Thoracic aorta (tissue), 2 donors: Measurements from ENCODE around the gene HID1. TPM values are rescaled to one million over a fixed set of nuclear protein-coding genes. Genes with fewer than 3 reads are reported as not detected.
A peak's percentile ranks its signal among the peaks of the same experiment; 100 is the strongest.

ENCODE experiments used
- ATAC-seq: fragments of 150-250 bp; one replicate; pipeline ENCODE4 v1.8.0; 2017; ENCODE audit warnings: low read depth; ENCODE audit not compliant: insufficient number of reproducible peaks, low FRiP score
- DNase-seq: peaks from one replicate; pipeline ENCODE4 v3.0.0-alpha.2; 2020; ENCODE audit warnings: low spot score
- H3K27ac ChIP-seq, 2 donors: fragments of 200-600 bp; sonication (generic); 1 replicate in 1 of 2; 2 replicates in 1 of 2; pipeline ENCODE4 v1.5.1; 2016; ENCODE audit warnings: mild to moderate bottlenecking in 2 of 2, moderate library complexity in 2 of 2
- H3K27me3 ChIP-seq: fragments of 200-600 bp; sonication (generic); replicated peaks from 2 replicates; pipeline ENCODE4 v1.6.0; 2016; ENCODE audit warnings: mild to moderate bottlenecking; ENCODE audit not compliant: insufficient read depth
- H3K36me3 ChIP-seq: fragments of 200-600 bp; sonication (generic); one replicate; pipeline ENCODE4 v1.5.1; 2016
- H3K4me1 ChIP-seq, 2 donors: fragments of 200-600 bp; sonication (generic); 1 replicate in 1 of 2; 2 replicates in 1 of 2; pipeline versions ENCODE4 v1.5.1 to v1.6.0; 2016; ENCODE audit warnings: low read depth in 2 of 2, mild to moderate bottlenecking in 1 of 2; ENCODE audit not compliant: control insufficient read depth in 1 of 2
- H3K4me3 ChIP-seq: fragments of 200-600 bp; sonication (generic); 2 replicates; pipeline ENCODE4 v1.5.1; 2016; ENCODE audit warnings: mild to moderate bottlenecking
- H3K9me3 ChIP-seq: fragments of 200-600 bp; sonication (generic); 2 replicates; pipeline ENCODE4 v1.5.1; 2016
- CTCF ChIP-seq: fragments of 200-600 bp; sonication (generic); IDR thresholded peaks from one replicate; pipeline ENCODE4 v1.5.1; 2019; ENCODE audit warnings: antibody characterized with exemption
- total RNA-seq, 2 donors: library from RNA; depleted of rRNA; stranded (reverse); fragments of >200 nt; gene quantifications; one replicate each; pipeline versions ENCODE4 v1.1.0 to v1.2.3, GENCODE V29; 2016

The HID1 gene
- total RNA-seq, 2 donors from 2014 or later: 14.3 to 14.8 TPM

DNA sequence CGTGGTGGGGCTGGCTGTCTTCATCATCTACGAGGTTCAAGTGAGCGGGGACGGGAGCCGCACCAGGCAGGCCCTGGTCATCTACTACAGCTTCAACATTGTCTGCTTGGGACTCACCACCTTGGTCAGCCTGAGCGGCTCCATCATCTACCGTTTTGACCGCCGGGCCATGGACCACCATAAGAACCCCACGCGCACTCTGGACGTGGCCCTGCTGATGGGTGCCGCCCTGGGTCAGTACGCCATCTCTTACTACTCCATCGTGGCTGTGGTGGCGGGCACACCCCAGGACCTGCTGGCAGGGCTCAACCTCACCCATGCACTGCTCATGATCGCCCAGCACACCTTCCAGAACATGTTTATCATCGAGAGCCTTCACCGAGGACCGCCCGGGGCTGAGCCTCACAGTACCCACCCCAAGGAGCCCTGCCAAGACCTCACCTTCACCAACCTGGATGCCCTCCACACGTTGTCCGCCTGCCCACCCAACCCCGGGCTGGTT lies 42.0 kb downstream of the HID1 start:
- H3K36me3 ChIP-seq: no peaks in the 10 kb centered on the region
- no peaks in the 10 kb centered on the region for H3K9me3 ChIP-seq
- H3K4me1 ChIP-seq: peaks cover 0 to 3% of the 10 kb centered on the region in 2 donors
- TF ChIP-seq CTCF: no peak
- ATAC-seq (no peak), DNase-seq (no peak)
- H3K4me3 ChIP-seq: no peak overlapping the region
- no peaks in the 10 kb centered on the region for H3K27me3 ChIP-seq
- no peak overlapping the region for H3K27ac ChIP-seq

- ATAC-seq: no peak
- no peak overlapping the region for H3K27ac ChIP-seq
- no peaks in the 10 kb centered on the region for H3K36me3 ChIP-seq
- no peaks in the 10 kb centered on the region for H3K9me3 ChIP-seq
- peaks cover 10 to 11% of the 10 kb centered on the region in 2 donors for H3K4me1 ChIP-seq
- no peak for TF ChIP-seq CTCF
- peaks cover 3% of the 10 kb centered on the region for H3K27me3 ChIP-seq
- DNase-seq: no peak
- H3K4me3 ChIP-seq: no peak overlapping the region
Measured at GRCh38 chr17:74928786-74929185, 43.8 kb downstream of the HID1 start.

DNA sequence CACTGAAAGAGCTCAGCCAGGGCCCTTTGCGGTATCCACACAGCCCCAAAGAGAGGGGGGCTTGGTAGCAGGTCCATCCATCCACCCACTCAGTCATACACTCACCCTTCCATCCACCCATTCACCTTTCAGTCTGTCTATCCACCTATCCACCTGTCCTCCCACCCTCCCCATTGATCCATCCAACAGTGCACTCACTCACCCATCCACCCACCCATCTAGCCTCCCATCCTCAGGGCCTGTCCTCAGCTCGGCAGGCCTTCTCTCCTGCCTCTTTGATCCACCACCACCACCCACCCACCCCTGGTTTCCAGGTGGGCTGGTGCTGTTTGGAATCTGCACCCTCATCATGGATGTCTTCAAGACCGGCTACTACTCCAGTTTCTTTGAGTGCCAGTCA lies 47.3 kb downstream of the HID1 start:
- no peaks in the 10 kb centered on the region for H3K36me3 ChIP-seq
- H3K9me3 ChIP-seq: no peaks in the 10 kb centered on the region
- DNase-seq: no peak
- H3K4me3 ChIP-seq: no peak overlapping the region
- peaks cover 18 to 19% of the 10 kb centered on the region in 2 donors for H3K4me1 ChIP-seq
- no peak overlapping the region for H3K27ac ChIP-seq
- H3K27me3 ChIP-seq: peaks cover 4% of the 10 kb centered on the region
- no peak for TF ChIP-seq CTCF
- ATAC-seq: no peak

DNA sequence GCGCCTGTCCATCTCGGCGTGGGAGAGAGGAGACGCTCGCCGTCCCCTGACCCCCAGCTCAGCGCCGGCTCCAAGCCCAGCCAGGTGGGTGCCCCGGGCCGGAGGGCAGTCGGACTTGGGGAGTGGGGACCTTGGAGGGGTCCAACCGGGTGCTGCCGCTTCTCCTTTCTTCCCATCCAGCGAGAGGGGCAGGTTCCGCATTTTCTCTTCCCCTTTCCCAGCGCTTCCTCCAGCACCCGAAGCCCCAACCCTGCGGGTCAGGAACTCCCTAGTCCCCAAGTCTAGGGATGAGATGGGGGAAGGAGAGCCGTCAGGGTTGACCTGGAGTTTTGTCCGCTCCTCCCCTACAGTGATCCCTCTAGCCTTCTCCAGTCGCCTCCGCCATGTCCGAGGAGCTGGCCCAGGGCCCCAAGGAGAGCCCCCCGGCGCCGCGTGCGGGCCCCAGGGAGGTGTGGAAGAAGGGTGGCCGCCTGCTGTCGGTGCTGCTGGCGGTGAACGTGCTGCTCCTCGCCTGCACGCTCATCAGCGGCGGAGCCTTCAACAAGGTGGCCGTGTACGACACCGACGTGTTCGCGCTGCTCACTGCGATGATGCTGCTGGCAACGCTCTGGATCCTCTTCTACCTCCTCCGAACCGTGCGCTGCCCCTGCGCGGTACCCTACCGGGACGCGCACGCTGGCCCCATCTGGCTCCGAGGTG lies 48.2 kb downstream of the HID1 start, which contains the start of gene OTOP2:
Gene OTOP2, plus strand, starts transcription at position 24 of the 699 bp plus-strand sequence. Its CDS starts 360 bp downstream, at position 384.
- Histone ChIP-seq H3K4me1 (peaks cover 18 to 19% of the 10 kb centered on the region in 2 donors), H3K27me3 (peaks cover 4% of the 10 kb centered on the region), H3K4me3 (peak within 1 kb of the TSS; percentile 62), H3K27ac (no peak within 1 kb of the TSS), H3K36me3 (no peaks in the 10 kb centered on the region), H3K9me3 (no peaks in the 10 kb centered on the region)
- no peak for TF ChIP-seq CTCF
- no peak for ATAC-seq
- DNase-seq: no peak

DNA sequence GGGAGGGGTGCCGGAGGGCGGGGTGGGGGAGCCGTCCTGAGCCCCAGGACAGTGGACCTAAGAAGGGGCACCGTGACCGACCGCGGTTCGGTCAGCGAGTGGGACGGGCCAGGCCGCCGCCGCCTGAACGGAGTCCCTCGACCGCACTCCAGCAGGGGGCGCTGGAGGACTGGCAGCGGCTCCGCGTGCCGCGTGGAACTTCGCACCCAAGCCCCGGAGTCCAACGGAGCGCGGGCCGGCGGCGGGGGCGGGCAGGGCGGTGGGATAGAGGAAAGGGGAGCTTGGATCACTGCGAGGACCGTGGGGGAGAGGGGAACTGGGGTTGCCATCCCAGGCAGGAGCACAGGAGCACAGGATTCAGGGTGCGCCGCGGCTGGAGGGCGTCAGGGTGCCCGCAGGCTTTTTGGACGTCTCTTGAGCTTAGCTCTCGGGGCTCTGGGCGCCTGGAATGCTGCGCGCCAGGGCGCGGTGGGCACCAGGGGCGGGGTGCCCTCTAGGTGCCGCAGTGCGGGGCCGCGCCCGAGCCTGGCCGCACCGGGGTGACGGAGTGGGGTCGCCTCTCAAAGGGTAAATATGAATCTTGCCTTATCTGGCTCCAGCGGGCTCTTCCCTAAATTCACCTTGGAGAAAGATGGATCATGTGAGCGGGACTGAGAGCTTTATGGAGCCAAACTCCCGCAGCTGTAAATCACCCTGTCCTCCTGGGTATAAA lies 48.9 kb downstream of the HID1 start:
- H3K4me1 ChIP-seq: peaks cover 18 to 19% of the 10 kb centered on the region in 2 donors
- no peaks in the 10 kb centered on the region for H3K36me3 ChIP-seq
- ATAC-seq: no peak
- H3K9me3 ChIP-seq: no peaks in the 10 kb centered on the region
- peak overlapping the region; percentile 62 for H3K4me3 ChIP-seq
- H3K27me3 ChIP-seq: peaks cover 4% of the 10 kb centered on the region
- H3K27ac ChIP-seq: no peak overlapping the region
- peak; percentile 83 for TF ChIP-seq CTCF
- peak; percentile 19 for DNase-seq
